Measurements from ENCODE around the gene TSSK2. TPM values are rescaled to one million over a fixed set of nuclear protein-coding genes. Genes with fewer than 3 reads are reported as not detected.

The TSSK2 gene
- polyA plus RNA-seq, 1 donor (not counting 4 experiments of a cell fraction or from before 2014, with no cell fraction given): not detected

GRCh38 chr22:19128009-19128401 is 3.1 kb upstream of the TSSK2 start:
- no peaks in the 10 kb centered on the region for H3K9me3 ChIP-seq (ENCODE audit: control insufficient read depth, low read depth, low read length)
- H3K9me1 ChIP-seq (ENCODE audit: control insufficient read depth, extremely low read depth, insufficient read depth, low read length): peaks cover 3% of the 10 kb centered on the region
- no peaks in the 10 kb centered on the region for H4K20me1 ChIP-seq (ENCODE audit: control insufficient read depth, extremely low read depth, insufficient read depth, low read length)
- dilution Hi-C loops (cut with MboI; ENCODE audit: extremely low pct_ligation_motif_present, low sequenced_read_pairs): no loop called here
- no peak overlapping the region for H3K27ac ChIP-seq (ENCODE audit: control insufficient read depth, insufficient read depth, low read length)
- H3K9ac ChIP-seq (ENCODE audit: control insufficient read depth, extremely low read depth, insufficient read depth, low read length): no peak overlapping the region
- no peak overlapping the region for H2AFZ ChIP-seq (ENCODE audit: control insufficient read depth, low read length)
- no peaks in the 10 kb centered on the region for H3K79me2 ChIP-seq (ENCODE audit: control insufficient read depth, insufficient read depth, low read length)
- H3K4me3 ChIP-seq (ENCODE audit: control insufficient read depth in 2 of 3, extremely low read depth in 1 of 3, insufficient read depth in 2 of 3, low read depth in 1 of 3, low read length in 3 of 3): no peak overlapping the region
- TF ChIP-seq EZH2 (IDR thresholded peaks at IDR 0.05; ENCODE audit: low read length): no peak
- TF ChIP-seq CTCF (optimal IDR thresholded peaks at IDR 0.05 in 1 of 3, IDR thresholded peaks at IDR 0.05 in 1 of 3, conservative IDR thresholded peaks at IDR 0.05 in 1 of 3; ENCODE audit: extremely low read depth in 1 of 3, insufficient read depth in 2 of 3, low read length in 3 of 3): no peak
- FAIRE-seq (no peak), DNase-seq (ENCODE audit: low read depth, low spot score) (no peak)
- H3K4me2 ChIP-seq (ENCODE audit: control insufficient read depth, extremely low read depth, insufficient read depth, low read depth, low read length): no peak overlapping the region
- no peaks in the 10 kb centered on the region for H3K27me3 ChIP-seq (ENCODE audit: control insufficient read depth, extremely low read depth, insufficient read depth, low read length)
- H3K4me1 ChIP-seq (ENCODE audit: control insufficient read depth, extremely low read depth, insufficient read depth, low read length): peaks cover 20% of the 10 kb centered on the region
- peaks cover 5 to 8% of the 10 kb centered on the region in 2 experiments for H3K36me3 ChIP-seq (ENCODE audit: control insufficient read depth in 2 of 2, extremely low read depth in 1 of 2, insufficient read depth in 2 of 2, low read length in 2 of 2)

GRCh38 chr22:19128946-19129727 is 2.0 kb upstream of the TSSK2 start:
- no peaks in the 10 kb centered on the region for H4K20me1 ChIP-seq (ENCODE audit: control insufficient read depth, extremely low read depth, insufficient read depth, low read length)
- peak overlapping the region in 1 of 3 experiments; percentile 14 for H3K4me3 ChIP-seq (ENCODE audit: control insufficient read depth in 2 of 3, extremely low read depth in 1 of 3, insufficient read depth in 2 of 3, low read depth in 1 of 3, low read length in 3 of 3)
- H3K9me3 ChIP-seq (ENCODE audit: control insufficient read depth, low read depth, low read length): no peaks in the 10 kb centered on the region
- H3K4me1 ChIP-seq (ENCODE audit: control insufficient read depth, extremely low read depth, insufficient read depth, low read length): peaks cover 19% of the 10 kb centered on the region
- peaks cover 3% of the 10 kb centered on the region for H3K9me1 ChIP-seq (ENCODE audit: control insufficient read depth, extremely low read depth, insufficient read depth, low read length)
- peak; percentile 75 for FAIRE-seq
- no peaks in the 10 kb centered on the region for H3K27me3 ChIP-seq (ENCODE audit: control insufficient read depth, extremely low read depth, insufficient read depth, low read length)
- H3K9ac ChIP-seq (ENCODE audit: control insufficient read depth, extremely low read depth, insufficient read depth, low read length): peak overlapping the region; percentile 22
- H3K36me3 ChIP-seq (ENCODE audit: control insufficient read depth in 2 of 2, extremely low read depth in 1 of 2, insufficient read depth in 2 of 2, low read length in 2 of 2): peaks cover 13 to 17% of the 10 kb centered on the region in 2 experiments
- DNase-seq (ENCODE audit: low read depth, low spot score): no peak
- H3K79me2 ChIP-seq (ENCODE audit: control insufficient read depth, insufficient read depth, low read length): no peaks in the 10 kb centered on the region
- H3K27ac ChIP-seq (ENCODE audit: control insufficient read depth, insufficient read depth, low read length): peak overlapping the region; percentile 3
- H3K4me2 ChIP-seq (ENCODE audit: control insufficient read depth, extremely low read depth, insufficient read depth, low read depth, low read length): peak overlapping the region; percentile 41
- H2AFZ ChIP-seq (ENCODE audit: control insufficient read depth, low read length): no peak overlapping the region
- dilution Hi-C loops (cut with MboI; ENCODE audit: extremely low pct_ligation_motif_present, low sequenced_read_pairs): no loop called here
- TF ChIP-seq EZH2 (IDR thresholded peaks at IDR 0.05; ENCODE audit: low read length) (no peak), CTCF (optimal IDR thresholded peaks at IDR 0.05 in 1 of 3, IDR thresholded peaks at IDR 0.05 in 1 of 3, conservative IDR thresholded peaks at IDR 0.05 in 1 of 3; ENCODE audit: extremely low read depth in 1 of 3, insufficient read depth in 2 of 3, low read length in 3 of 3) (no peak)

All from keratinocyte (primary cell).